ENCODE measurements around the gene ANAPC15. TPM values are rescaled to one million over a fixed set of nuclear protein-coding genes. Genes with fewer than 3 reads are reported as not detected.
A peak's percentile ranks its signal among the peaks of the same experiment; 100 is the strongest.

The ANAPC15 gene
- total and polyA plus RNA-seq, 9 of the 15 experiments (the other 6 are each of a cell fraction or from before 2014, with no cell fraction given) = 53.0 to 254 (median 75.7) TPM

DNA sequence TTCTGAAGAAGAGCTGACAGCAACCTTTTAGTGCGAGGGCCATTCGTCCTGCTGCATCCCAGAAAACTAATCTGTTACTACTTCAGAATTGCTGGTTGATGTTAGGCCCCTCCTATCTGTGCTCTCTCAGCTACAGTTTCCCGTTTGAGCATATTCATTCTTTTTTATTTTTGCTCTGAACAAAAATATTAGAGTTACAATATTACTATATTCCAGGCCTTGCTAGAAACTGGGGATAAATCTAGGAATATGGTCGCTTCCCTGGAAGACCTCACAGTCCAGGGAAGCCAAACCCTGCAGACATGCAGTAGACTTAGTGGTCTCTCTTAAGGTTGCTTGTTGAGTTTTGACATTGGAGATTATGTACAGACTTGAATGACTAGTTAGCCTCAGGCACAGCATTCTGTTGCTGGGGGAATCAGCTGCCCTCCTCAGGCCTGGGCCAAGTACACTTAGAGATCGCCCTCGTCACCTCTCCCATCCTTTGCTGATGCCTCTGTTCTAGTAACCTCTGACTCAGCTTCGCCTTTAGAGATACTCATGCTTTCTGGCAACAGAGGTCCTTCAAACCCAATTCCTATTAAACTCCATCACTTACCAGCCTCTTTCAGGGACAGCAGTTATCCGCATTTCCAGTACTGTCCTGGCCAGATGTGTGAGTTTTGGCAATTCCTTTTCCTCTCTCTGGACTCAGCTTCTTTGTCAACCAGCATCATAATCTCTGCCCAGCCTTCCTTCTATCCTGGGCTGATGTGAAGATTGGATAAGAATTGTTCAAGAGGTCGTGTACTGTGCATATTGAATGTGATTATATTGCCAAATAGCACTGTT, 698 bp upstream of the ANAPC15 start:
- Histone ChIP-seq H3K9ac (ENCODE audit: insufficient read depth in 1 of 2, low read depth in 2 of 2, low read length in 2 of 2) (peak overlapping the region; percentile 93 to 95), H3K9me1 (ENCODE audit: control insufficient read depth, insufficient read depth, low read length) (no peaks in the 10 kb centered on the region), H4K20me1 (replicated peaks; ENCODE audit: control insufficient read depth, insufficient read depth, low read length) (no peaks in the 10 kb centered on the region), H3K27ac (ENCODE audit: extremely low read depth, low read depth, low read length) (peak overlapping the region; percentile 97), H3K4me3 (peak overlapping the region; percentile 53), H3K9me3 (replicated peaks; ENCODE audit: control insufficient read depth, insufficient read depth, low read depth, low read length) (no peaks in the 10 kb centered on the region), H2AFZ (ENCODE audit: low read depth, low read length) (peak overlapping the region; percentile 85), H3K36me3 (ENCODE audit: control insufficient read depth, insufficient read depth, low read length) (peaks cover 17% of the 10 kb centered on the region; the same call in 2 of the 3 replicates), H3K4me2 (ENCODE audit: insufficient read depth, low read length) (peak overlapping the region; percentile 96), H3K79me2 (ENCODE audit: control insufficient read depth, insufficient read depth, low read length) (peaks cover 3% of the 10 kb centered on the region; the same call in 1 of the 3 replicates), H3K27me3 (ENCODE audit: control insufficient read depth in 2 of 2, insufficient read depth in 2 of 2, low read length in 2 of 2) (no peaks in the 10 kb centered on the region), H3K4me1 (replicated peaks in 1 of 2; ENCODE audit: control insufficient read depth in 2 of 2, insufficient read depth in 2 of 2, low read length in 2 of 2) (peaks cover 9 to 33% of the 10 kb centered on the region in 2 experiments)
- ChIA-PET POLR2A (interaction anchor here (0.5 to 2.5 kb wide), 12 partner anchors 9 to 184 kb away, joined by 3 to 14 read pairs (median 4); partner anchors contain the start of genes RNF121 and XNDC1N), CTCF (ENCODE audit: low intra/inter-chr PET ratio) (no interaction called here)
- ATAC-seq (peak; percentile 1; the same call in 1 of the 3 replicates), FAIRE-seq (peak; percentile 49), DNase-seq (ENCODE audit: extremely low read depth in 1 of 4, low spot score in 3 of 4) (no peak)
- intact Hi-C loops (cut with micrococcal nuclease) (loop anchor here (1.0 kb wide), 1 partner anchor 33 kb away; the partner anchor contains the start of genes LRRC51 and NUMA1), in situ Hi-C loops (cut with MboI) (no loop called here)
- 47% methylated on average over 9 of the region's 9 CpGs for WGBS (ENCODE audit: insufficient coverage, low coverage, missing lambda C conversion rate)
- TSS peak; percentile 95 for BruUV-seq (replicated peaks)
- peak; percentile 16 for TF ChIP-seq NCOR1 (IDR thresholded peaks at IDR 0.05)
- TF ChIP-seq, protein P1, sequence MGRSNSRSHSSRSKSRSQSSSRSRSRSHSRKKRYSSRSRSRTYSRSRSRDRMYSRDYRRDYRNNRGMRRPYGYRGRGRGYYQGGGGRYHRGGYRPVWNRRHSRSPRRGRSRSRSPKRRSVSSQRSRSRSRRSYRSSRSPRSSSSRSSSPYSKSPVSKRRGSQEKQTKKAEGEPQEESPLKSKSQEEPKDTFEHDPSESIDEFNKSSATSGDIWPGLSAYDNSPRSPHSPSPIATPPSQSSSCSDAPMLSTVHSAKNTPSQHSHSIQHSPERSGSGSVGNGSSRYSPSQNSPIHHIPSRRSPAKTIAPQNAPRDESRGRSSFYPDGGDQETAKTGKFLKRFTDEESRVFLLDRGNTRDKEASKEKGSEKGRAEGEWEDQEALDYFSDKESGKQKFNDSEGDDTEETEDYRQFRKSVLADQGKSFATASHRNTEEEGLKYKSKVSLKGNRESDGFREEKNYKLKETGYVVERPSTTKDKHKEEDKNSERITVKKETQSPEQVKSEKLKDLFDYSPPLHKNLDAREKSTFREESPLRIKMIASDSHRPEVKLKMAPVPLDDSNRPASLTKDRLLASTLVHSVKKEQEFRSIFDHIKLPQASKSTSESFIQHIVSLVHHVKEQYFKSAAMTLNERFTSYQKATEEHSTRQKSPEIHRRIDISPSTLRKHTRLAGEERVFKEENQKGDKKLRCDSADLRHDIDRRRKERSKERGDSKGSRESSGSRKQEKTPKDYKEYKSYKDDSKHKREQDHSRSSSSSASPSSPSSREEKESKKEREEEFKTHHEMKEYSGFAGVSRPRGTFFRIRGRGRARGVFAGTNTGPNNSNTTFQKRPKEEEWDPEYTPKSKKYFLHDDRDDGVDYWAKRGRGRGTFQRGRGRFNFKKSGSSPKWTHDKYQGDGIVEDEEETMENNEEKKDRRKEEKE (IDR thresholded peaks at IDR 0.05; ENCODE audit: borderline replicate concordance in 1 of 2, control insufficient read depth in 1 of 2, low read depth in 2 of 2, low read length in 1 of 2) = no peak
- no peak for TF ChIP-seq NFE2L1 (tag; IDR thresholded peaks at IDR 0.05; ENCODE audit: borderline replicate concordance, low read depth)
- TF ChIP-seq NBN (IDR thresholded peaks at IDR 0.05; ENCODE audit: low read depth) = peak; percentile 65; the same call in 1 of the 2 replicates
- peak; percentile 37; the same call in 1 of the 2 replicates for TF ChIP-seq ZNF75A (CRISPR knock-in tag; IDR thresholded peaks at IDR 0.05)
- no peak for TF ChIP-seq KAT7 (CRISPR knock-in tag; IDR thresholded peaks at IDR 0.05; ENCODE audit: borderline replicate concordance)
- no peak for TF ChIP-seq MXI1 (IDR thresholded peaks at IDR 0.05; ENCODE audit: low read depth, low read length)
- no peak for TF ChIP-seq ETS2 (tag; IDR thresholded peaks at IDR 0.05; ENCODE audit: borderline replicate concordance, poor library complexity, severe bottlenecking)
- TF ChIP-seq GABPA (tag; conservative IDR thresholded peaks at IDR 0.05; ENCODE audit: low read depth) = peak; percentile 80; the same call in 1 of the 2 replicates
- TF ChIP-seq, protein P2, sequence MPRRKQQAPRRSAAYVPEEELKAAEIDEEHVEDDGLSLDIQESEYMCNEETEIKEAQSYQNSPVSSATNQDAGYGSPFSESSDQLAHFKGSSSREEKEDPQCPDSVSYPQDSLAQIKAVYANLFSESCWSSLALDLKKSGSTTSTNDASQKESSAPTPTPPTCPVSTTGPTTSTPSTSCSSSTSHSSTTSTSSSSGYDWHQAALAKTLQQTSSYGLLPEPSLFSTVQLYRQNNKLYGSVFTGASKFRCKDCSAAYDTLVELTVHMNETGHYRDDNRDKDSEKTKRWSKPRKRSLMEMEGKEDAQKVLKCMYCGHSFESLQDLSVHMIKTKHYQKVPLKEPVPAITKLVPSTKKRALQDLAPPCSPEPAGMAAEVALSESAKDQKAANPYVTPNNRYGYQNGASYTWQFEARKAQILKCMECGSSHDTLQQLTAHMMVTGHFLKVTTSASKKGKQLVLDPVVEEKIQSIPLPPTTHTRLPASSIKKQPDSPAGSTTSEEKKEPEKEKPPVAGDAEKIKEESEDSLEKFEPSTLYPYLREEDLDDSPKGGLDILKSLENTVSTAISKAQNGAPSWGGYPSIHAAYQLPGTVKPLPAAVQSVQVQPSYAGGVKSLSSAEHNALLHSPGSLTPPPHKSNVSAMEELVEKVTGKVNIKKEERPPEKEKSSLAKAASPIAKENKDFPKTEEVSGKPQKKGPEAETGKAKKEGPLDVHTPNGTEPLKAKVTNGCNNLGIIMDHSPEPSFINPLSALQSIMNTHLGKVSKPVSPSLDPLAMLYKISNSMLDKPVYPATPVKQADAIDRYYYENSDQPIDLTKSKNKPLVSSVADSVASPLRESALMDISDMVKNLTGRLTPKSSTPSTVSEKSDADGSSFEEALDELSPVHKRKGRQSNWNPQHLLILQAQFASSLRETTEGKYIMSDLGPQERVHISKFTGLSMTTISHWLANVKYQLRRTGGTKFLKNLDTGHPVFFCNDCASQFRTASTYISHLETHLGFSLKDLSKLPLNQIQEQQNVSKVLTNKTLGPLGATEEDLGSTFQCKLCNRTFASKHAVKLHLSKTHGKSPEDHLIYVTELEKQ (CRISPR knock-in tag; IDR thresholded peaks at IDR 0.05) = no peak
- TF ChIP-seq SRSF3 (IDR thresholded peaks at IDR 0.05; ENCODE audit: insufficient read depth, low read length) = no peak
- no peak for TF ChIP-seq WHSC1 (IDR thresholded peaks at IDR 0.05; ENCODE audit: low read length)
